Measurements from ENCODE around the gene PRKCA.

Gene PRKCA

GRCh38 chr17:66555605-66556004, 253.2 kb downstream of the PRKCA start:
- Histone ChIP-seq H3K4me1 (no peaks in the 10 kb centered on the region), H3K9me3 (no peaks in the 10 kb centered on the region), H3K4me3 (no peak overlapping the region), H3K27ac (no peak overlapping the region), H3K36me3 (no peaks in the 10 kb centered on the region), H3K27me3 (no peaks in the 10 kb centered on the region)
- TF ChIP-seq, protein P1, sequence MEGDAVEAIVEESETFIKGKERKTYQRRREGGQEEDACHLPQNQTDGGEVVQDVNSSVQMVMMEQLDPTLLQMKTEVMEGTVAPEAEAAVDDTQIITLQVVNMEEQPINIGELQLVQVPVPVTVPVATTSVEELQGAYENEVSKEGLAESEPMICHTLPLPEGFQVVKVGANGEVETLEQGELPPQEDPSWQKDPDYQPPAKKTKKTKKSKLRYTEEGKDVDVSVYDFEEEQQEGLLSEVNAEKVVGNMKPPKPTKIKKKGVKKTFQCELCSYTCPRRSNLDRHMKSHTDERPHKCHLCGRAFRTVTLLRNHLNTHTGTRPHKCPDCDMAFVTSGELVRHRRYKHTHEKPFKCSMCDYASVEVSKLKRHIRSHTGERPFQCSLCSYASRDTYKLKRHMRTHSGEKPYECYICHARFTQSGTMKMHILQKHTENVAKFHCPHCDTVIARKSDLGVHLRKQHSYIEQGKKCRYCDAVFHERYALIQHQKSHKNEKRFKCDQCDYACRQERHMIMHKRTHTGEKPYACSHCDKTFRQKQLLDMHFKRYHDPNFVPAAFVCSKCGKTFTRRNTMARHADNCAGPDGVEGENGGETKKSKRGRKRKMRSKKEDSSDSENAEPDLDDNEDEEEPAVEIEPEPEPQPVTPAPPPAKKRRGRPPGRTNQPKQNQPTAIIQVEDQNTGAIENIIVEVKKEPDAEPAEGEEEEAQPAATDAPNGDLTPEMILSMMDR (IDR thresholded peaks at IDR 0.05): no peak
- intact Hi-C loops (cut with DNase I; ENCODE audit: low total_unique reads): no loop called here
- no peak for DNase-seq

DNA sequence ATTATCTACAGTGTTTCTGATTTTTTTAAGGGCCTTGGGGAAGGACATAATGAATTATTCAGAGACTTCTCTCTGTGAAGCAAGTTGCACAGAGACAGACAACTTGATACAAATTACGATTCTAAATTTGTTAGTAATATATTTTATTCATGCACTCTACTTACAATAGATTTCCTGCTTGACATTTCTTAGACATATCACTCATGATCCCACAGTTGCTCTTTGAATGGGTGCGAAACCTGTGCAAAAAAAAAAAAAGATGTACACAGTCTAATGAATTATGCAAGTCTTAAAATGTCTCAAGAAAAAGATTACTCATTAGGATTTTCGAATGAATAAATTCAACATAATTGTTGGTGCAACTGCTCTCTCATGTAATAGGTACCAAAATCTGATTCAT, 254.8 kb downstream of the PRKCA start:
- Histone ChIP-seq H3K27ac (no peak overlapping the region), H3K4me1 (no peaks in the 10 kb centered on the region), H3K9me3 (no peaks in the 10 kb centered on the region), H3K27me3 (no peaks in the 10 kb centered on the region), H3K4me3 (no peak overlapping the region), H3K36me3 (no peaks in the 10 kb centered on the region)
- TF ChIP-seq, protein P1 (IDR thresholded peaks at IDR 0.05): no peak
- DNase-seq: no peak
- intact Hi-C loops (cut with DNase I; ENCODE audit: low total_unique reads): no loop called here

GRCh38 chr17:66557886-66558285, 255.5 kb downstream of the PRKCA start:
- H3K27ac ChIP-seq: no peak overlapping the region
- intact Hi-C loops (cut with DNase I; ENCODE audit: low total_unique reads): no loop called here

DNA sequence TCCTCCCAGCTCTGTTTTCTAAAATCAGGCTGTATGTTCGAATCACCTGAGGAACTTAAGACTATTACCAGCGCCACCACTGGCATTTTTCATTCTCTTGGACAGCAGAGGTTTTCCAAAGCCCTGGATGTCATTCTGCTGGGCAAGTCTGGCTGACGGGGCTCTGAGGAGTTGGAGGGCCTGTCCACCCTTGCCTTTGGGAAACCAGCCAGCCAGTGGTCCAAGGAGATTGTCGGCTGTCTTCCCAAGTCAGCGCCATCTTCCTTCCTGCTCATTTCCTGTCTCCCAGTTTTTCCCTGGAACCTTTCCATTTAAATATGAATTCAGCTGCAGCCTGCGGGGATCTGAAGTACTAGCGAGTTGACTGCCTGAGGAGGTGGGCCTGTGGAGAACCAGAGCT, 258.3 kb downstream of the PRKCA start:
- no peaks in the 10 kb centered on the region for H3K9me3 ChIP-seq
- H3K4me3 ChIP-seq: no peak overlapping the region
- DNase-seq: no peak
- no peaks in the 10 kb centered on the region for H3K27me3 ChIP-seq
- intact Hi-C loops (cut with DNase I; ENCODE audit: low total_unique reads): no loop called here
- H3K4me1 ChIP-seq: no peaks in the 10 kb centered on the region
- H3K36me3 ChIP-seq: no peaks in the 10 kb centered on the region
- TF ChIP-seq, protein P1 (IDR thresholded peaks at IDR 0.05): no peak
- no peak overlapping the region for H3K27ac ChIP-seq

More at GRCh38 chr17:66557886-66558285, 255.5 kb downstream of the PRKCA start:
- Histone ChIP-seq H3K36me3 (no peaks in the 10 kb centered on the region), H3K27me3 (no peaks in the 10 kb centered on the region), H3K4me3 (no peak overlapping the region), H3K4me1 (no peaks in the 10 kb centered on the region), H3K9me3 (no peaks in the 10 kb centered on the region)
- TF ChIP-seq, protein P1 (IDR thresholded peaks at IDR 0.05): no peak
- DNase-seq: no peak

DNA sequence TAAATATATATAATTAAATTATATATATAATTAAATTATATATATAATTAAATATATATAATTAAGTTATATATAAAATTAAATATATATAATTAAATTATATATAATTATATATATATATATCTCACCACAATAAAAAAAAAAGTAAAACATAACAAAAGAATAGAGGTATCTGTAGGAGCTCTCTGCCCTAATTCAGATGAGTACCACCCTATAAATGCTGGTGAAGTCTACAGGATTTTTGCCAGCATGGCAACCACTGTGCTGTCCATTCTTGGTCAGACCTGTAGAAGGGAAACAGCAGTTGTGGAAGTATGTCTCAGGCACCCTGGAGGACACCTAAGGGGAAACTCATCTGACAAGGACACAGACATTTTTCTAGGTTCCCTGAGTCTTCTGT, 259.7 kb downstream of the PRKCA start:
- Histone ChIP-seq H3K27ac (no peak overlapping the region), H3K27me3 (no peaks in the 10 kb centered on the region), H3K4me1 (no peaks in the 10 kb centered on the region), H3K4me3 (no peak overlapping the region), H3K36me3 (no peaks in the 10 kb centered on the region), H3K9me3 (no peaks in the 10 kb centered on the region)
- intact Hi-C loops (cut with DNase I; ENCODE audit: low total_unique reads): no loop called here
- TF ChIP-seq, protein P1 (IDR thresholded peaks at IDR 0.05): no peak
- no peak for DNase-seq

GRCh38 chr17:66564992-66565465, 262.6 kb downstream of the PRKCA start:
- no peak for DNase-seq
- H3K4me1 ChIP-seq: no peaks in the 10 kb centered on the region
- H3K27ac ChIP-seq: no peak overlapping the region
- intact Hi-C loops (cut with DNase I; ENCODE audit: low total_unique reads): loop anchor here (5.0 kb wide), 1 partner anchor 308 kb away; no protein-coding TSS in a partner anchor
- no peak overlapping the region for H3K4me3 ChIP-seq
- H3K27me3 ChIP-seq: no peaks in the 10 kb centered on the region
- no peaks in the 10 kb centered on the region for H3K9me3 ChIP-seq
- TF ChIP-seq, protein P1 (IDR thresholded peaks at IDR 0.05): no peak
- no peaks in the 10 kb centered on the region for H3K36me3 ChIP-seq

Measured in tibial artery (tissue), 4 donors.